ENCODE results near the gene PRPF6. TPM values are rescaled to one million over a fixed set of nuclear protein-coding genes. Genes with fewer than 3 reads are reported as not detected.

PRPF6 gene
- total and polyA plus RNA-seq, 2 of the 13 experiments (the other 11 are each of a cell fraction or from before 2014, with no cell fraction given), result 63.7 to 101 TPM

- no peak for TF ChIP-seq PRMT3 (CRISPR knock-in tag; IDR thresholded peaks at IDR 0.05; ENCODE audit: borderline replicate concordance, low read depth)
- TF ChIP-seq ZNF83 (CRISPR knock-in tag; IDR thresholded peaks at IDR 0.05; ENCODE audit: borderline replicate concordance), result 0 out of 2 replicates have a peak, but pooled peaks have one; percentile 16
- 0 out of 2 replicates have a peak, but pooled peaks have one; percentile 89 for TF ChIP-seq SNAI1 (CRISPR knock-in tag; IDR thresholded peaks at IDR 0.05; ENCODE audit: borderline replicate concordance)
- TF ChIP-seq, protein P1, sequence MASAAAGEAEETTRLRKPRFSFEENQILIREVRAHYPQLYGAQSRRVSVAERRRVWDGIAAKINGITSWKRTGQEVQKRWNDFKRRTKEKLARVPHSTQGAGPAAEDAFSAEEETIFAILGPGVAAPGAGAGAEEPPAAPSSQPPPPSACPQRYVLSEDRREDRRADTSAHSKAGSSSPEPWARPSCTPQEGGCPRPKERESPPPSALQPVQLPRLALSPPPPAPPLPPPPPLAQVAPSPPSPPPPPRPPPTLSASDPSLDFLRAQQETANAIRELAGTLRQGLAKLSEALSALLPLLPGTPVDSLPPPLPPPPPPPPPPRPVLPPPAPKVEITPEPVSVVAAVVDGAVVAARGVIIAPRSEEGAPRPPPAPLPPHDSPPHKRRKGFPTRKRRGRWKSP (CRISPR knock-in tag; IDR thresholded peaks at IDR 0.05), result peak; percentile 13; the same call in 1 of the 2 replicates
- TF ChIP-seq, protein P2, sequence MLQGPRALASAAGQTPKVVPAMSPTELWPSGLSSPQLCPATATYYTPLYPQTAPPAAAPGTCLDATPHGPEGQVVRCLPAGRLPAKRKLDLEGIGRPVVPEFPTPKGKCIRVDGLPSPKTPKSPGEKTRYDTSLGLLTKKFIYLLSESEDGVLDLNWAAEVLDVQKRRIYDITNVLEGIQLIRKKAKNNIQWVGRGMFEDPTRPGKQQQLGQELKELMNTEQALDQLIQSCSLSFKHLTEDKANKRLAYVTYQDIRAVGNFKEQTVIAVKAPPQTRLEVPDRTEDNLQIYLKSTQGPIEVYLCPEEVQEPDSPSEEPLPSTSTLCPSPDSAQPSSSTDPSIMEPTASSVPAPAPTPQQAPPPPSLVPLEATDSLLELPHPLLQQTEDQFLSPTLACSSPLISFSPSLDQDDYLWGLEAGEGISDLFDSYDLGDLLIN (CRISPR knock-in tag; IDR thresholded peaks at IDR 0.05; ENCODE audit: borderline replicate concordance), result no peak
- no peak for TF ChIP-seq HOXA7 (CRISPR knock-in tag; IDR thresholded peaks at IDR 0.05)
- peak; percentile 13; the same call in 1 of the 2 replicates for TF ChIP-seq GATAD2A (CRISPR knock-in tag; IDR thresholded peaks at IDR 0.05)
- TF ChIP-seq IRF2 (CRISPR knock-in tag; IDR thresholded peaks at IDR 0.05), result no peak; the same call in 1 of the 2 replicates
- TF ChIP-seq FUBP1 (CRISPR knock-in tag; IDR thresholded peaks at IDR 0.05; ENCODE audit: borderline replicate concordance), result no peak
- no peak for TF ChIP-seq MED13 (CRISPR knock-in tag; IDR thresholded peaks at IDR 0.05)
- TF ChIP-seq ZNF496 (CRISPR knock-in tag; IDR thresholded peaks at IDR 0.05; ENCODE audit: insufficient replicate concordance), result no peak
- no peak for TF ChIP-seq FOXK1 (CRISPR knock-in tag; IDR thresholded peaks at IDR 0.05; ENCODE audit: borderline replicate concordance, low read depth)
- no peak for TF ChIP-seq ZNF354B (CRISPR knock-in tag; IDR thresholded peaks at IDR 0.05)
- TF ChIP-seq KLF12 (CRISPR knock-in tag; IDR thresholded peaks at IDR 0.05; ENCODE audit: borderline replicate concordance), result no peak
- TF ChIP-seq SMARCC2 (IDR thresholded peaks at IDR 0.05), result no peak
- no peak for TF ChIP-seq ZNF644 (CRISPR knock-in tag; IDR thresholded peaks at IDR 0.05; ENCODE audit: low read depth)
- no peak for TF ChIP-seq MTF1 (CRISPR knock-in tag; IDR thresholded peaks at IDR 0.05)
- TF ChIP-seq FOXA3 (CRISPR knock-in tag; IDR thresholded peaks at IDR 0.05), result no peak; the same call in 1 of the 2 replicates
Measured at GRCh38 chr20:64036346-64037198, 55.6 kb downstream of the PRPF6 start (continued).

Measured in HepG2 (cell line).